ENCODE measurements around the gene SDS.

The SDS gene

DNA sequence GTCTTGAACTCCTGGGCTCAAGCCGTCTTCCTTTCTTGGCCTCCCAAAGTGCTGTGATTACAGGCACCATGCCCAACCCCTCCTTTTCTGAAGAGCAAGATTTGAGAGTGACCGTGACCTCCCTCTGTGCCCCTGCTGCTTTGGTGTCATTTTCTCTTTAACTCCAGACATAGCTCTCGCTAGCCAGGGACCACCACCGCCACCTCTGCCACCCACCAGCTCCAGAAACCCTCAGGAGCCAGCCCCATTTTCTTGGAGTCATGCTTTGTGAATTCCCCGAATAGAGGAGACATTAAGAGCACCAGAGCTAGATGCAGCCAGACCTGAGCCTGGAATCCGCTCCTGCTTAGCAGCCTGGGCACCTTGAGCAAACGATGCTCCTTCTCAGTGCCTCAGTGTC is 36.6 kb upstream of the SDS start:
- H3K9me3 ChIP-seq (ENCODE audit: insufficient read depth, low read length, severe bottlenecking), result no peaks in the 10 kb centered on the region
- no peaks in the 10 kb centered on the region for H4K20me1 ChIP-seq (ENCODE audit: insufficient read depth, low read length)
- ATAC-seq (ENCODE audit: insufficient read depth, low read depth) (no peak), DNase-seq (no peak)
- H3K79me2 ChIP-seq (ENCODE audit: insufficient read depth, low read length), result no peaks in the 10 kb centered on the region
- no peak overlapping the region for H3K27ac ChIP-seq (ENCODE audit: low read length)
- H3K4me2 ChIP-seq (ENCODE audit: insufficient read depth, low read length), result no peak overlapping the region
- no peak overlapping the region for H3K4me3 ChIP-seq (ENCODE audit: low read depth in 1 of 2, low read length in 2 of 2)
- no peak overlapping the region for H2AFZ ChIP-seq (ENCODE audit: low read depth, low read length)
- H3K9ac ChIP-seq (ENCODE audit: low read depth, low read length), result no peak overlapping the region
- no peaks in the 10 kb centered on the region for H3K36me3 ChIP-seq (ENCODE audit: insufficient read depth, low read length)
- no peaks in the 10 kb centered on the region for H3K27me3 ChIP-seq (ENCODE audit: insufficient read depth, low read length, poor library complexity)
- no peak for TF ChIP-seq EZH2 (IDR thresholded peaks at IDR 0.05; ENCODE audit: borderline replicate concordance, low read depth, low read length, severe bottlenecking)
- TF ChIP-seq, protein P1, sequence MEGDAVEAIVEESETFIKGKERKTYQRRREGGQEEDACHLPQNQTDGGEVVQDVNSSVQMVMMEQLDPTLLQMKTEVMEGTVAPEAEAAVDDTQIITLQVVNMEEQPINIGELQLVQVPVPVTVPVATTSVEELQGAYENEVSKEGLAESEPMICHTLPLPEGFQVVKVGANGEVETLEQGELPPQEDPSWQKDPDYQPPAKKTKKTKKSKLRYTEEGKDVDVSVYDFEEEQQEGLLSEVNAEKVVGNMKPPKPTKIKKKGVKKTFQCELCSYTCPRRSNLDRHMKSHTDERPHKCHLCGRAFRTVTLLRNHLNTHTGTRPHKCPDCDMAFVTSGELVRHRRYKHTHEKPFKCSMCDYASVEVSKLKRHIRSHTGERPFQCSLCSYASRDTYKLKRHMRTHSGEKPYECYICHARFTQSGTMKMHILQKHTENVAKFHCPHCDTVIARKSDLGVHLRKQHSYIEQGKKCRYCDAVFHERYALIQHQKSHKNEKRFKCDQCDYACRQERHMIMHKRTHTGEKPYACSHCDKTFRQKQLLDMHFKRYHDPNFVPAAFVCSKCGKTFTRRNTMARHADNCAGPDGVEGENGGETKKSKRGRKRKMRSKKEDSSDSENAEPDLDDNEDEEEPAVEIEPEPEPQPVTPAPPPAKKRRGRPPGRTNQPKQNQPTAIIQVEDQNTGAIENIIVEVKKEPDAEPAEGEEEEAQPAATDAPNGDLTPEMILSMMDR (IDR thresholded peaks at IDR 0.05; ENCODE audit: borderline replicate concordance, extremely low read depth, low read length, poor library complexity, severe bottlenecking), result no peak
- no peaks in the 10 kb centered on the region for H3K4me1 ChIP-seq (ENCODE audit: insufficient read depth, low read length)

DNA sequence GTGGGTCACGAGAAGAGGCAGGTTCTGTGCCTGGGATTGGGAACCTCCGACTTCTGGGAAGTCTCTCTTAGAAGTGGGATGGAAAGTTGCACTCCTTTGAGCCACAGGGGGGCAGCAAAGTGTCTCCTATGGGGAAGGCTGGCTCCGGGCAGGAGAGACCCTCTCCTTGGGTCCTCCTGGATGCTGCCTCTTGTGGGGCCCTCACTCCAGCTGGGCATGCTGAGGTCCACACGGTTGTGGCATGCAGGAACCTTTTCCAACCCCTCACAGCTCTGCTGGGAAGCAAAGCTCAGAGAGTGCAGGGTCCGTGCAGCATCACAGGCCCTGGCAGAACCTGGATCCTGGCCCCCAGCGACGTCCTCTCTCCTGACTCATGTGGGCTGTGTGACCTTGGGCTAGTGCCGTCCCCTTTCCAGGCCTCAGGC is 35.9 kb upstream of the SDS start:
- Histone ChIP-seq H3K79me2 (ENCODE audit: insufficient read depth, low read length) (no peaks in the 10 kb centered on the region), H3K36me3 (ENCODE audit: insufficient read depth, low read length) (no peaks in the 10 kb centered on the region), H4K20me1 (ENCODE audit: insufficient read depth, low read length) (no peaks in the 10 kb centered on the region), H3K27ac (ENCODE audit: low read length) (no peak overlapping the region), H3K4me1 (ENCODE audit: insufficient read depth, low read length) (no peaks in the 10 kb centered on the region), H3K27me3 (ENCODE audit: insufficient read depth, low read length, poor library complexity) (no peaks in the 10 kb centered on the region), H3K4me2 (ENCODE audit: insufficient read depth, low read length) (no peak overlapping the region), H3K4me3 (ENCODE audit: low read depth in 1 of 2, low read length in 2 of 2) (no peak overlapping the region), H2AFZ (ENCODE audit: low read depth, low read length) (no peak overlapping the region), H3K9ac (ENCODE audit: low read depth, low read length) (no peak overlapping the region), H3K9me3 (ENCODE audit: insufficient read depth, low read length, severe bottlenecking) (no peaks in the 10 kb centered on the region)
- TF ChIP-seq EZH2 (IDR thresholded peaks at IDR 0.05; ENCODE audit: borderline replicate concordance, low read depth, low read length, severe bottlenecking), result no peak
- TF ChIP-seq, protein P1 (IDR thresholded peaks at IDR 0.05; ENCODE audit: borderline replicate concordance, extremely low read depth, low read length, poor library complexity, severe bottlenecking), result peak; percentile 77
- ATAC-seq (ENCODE audit: insufficient read depth, low read depth) (peak; percentile 54; the same call in 1 of the 3 replicates), DNase-seq (peak; percentile 44)

DNA sequence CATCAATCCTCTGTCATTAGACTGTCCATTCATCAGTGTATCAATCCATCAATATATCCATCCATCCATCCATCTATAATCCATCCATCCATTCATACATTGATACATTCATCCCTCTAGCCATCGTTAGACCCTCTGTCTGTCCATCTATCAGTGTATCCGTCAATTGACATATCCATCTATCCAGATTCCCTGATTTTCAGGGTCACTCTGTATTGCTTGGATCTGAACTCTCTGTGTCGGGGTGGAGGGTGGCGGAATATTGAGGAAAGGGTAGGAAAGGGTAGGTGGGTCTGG is 35.6 kb upstream of the SDS start:
- ATAC-seq (ENCODE audit: insufficient read depth, low read depth), result no peak
- no peak overlapping the region for H3K4me2 ChIP-seq (ENCODE audit: insufficient read depth, low read length)
- no peaks in the 10 kb centered on the region for H3K79me2 ChIP-seq (ENCODE audit: insufficient read depth, low read length)
- H3K9ac ChIP-seq (ENCODE audit: low read depth, low read length), result no peak overlapping the region
- H3K36me3 ChIP-seq (ENCODE audit: insufficient read depth, low read length), result no peaks in the 10 kb centered on the region
- DNase-seq, result no peak
- H4K20me1 ChIP-seq (ENCODE audit: insufficient read depth, low read length), result no peaks in the 10 kb centered on the region
- no peaks in the 10 kb centered on the region for H3K4me1 ChIP-seq (ENCODE audit: insufficient read depth, low read length)
- no peak overlapping the region for H3K27ac ChIP-seq (ENCODE audit: low read length)
- TF ChIP-seq, protein P1 (IDR thresholded peaks at IDR 0.05; ENCODE audit: borderline replicate concordance, extremely low read depth, low read length, poor library complexity, severe bottlenecking), result no peak
- no peak for TF ChIP-seq EZH2 (IDR thresholded peaks at IDR 0.05; ENCODE audit: borderline replicate concordance, low read depth, low read length, severe bottlenecking)
- H3K4me3 ChIP-seq (ENCODE audit: low read depth in 1 of 2, low read length in 2 of 2), result no peak overlapping the region
- H2AFZ ChIP-seq (ENCODE audit: low read depth, low read length), result no peak overlapping the region
- no peaks in the 10 kb centered on the region for H3K27me3 ChIP-seq (ENCODE audit: insufficient read depth, low read length, poor library complexity)
- no peaks in the 10 kb centered on the region for H3K9me3 ChIP-seq (ENCODE audit: insufficient read depth, low read length, severe bottlenecking)
